Central memory CD8-positive, alpha-beta T cell (primary cell): ENCODE results near the gene ENDOV.
"Not testable (repeated sequence)": the region's sequence is repeated elsewhere in the genome, so short reads cannot be mapped to it uniquely, and the experiment has no call there.

ENCODE experiments used
- ATAC-seq: fragments of 150-1000 bp; cut with Tn5 transposase; replicated peaks from 2 replicates; pipeline ENCODE4 v1.10.0; 2022; ENCODE audit warnings: mild to moderate bottlenecking, moderate FRiP score, moderate number of reproducible peaks; ENCODE audit not compliant: poor library complexity, severe bottlenecking; ENCODE audit errors: extremely low read depth
- DNase-seq, 2 donors: peaks; one replicate each; pipeline ENCODE4 v3.0.0; 2021; ENCODE audit warnings: low spot score in 2 of 2
- H3K27ac Mint-ChIP-seq: one replicate; pipeline ENCODE4 v1.8.0; 2022; ENCODE audit warnings: low read depth, mild to moderate bottlenecking, moderate library complexity, mixed read lengths
- H3K27me3 Mint-ChIP-seq: one replicate; pipeline ENCODE4 v1.8.0; 2022; ENCODE audit warnings: mixed read lengths
- H3K36me3 Mint-ChIP-seq: one replicate; pipeline ENCODE4 v1.8.0; 2022; ENCODE audit warnings: mild to moderate bottlenecking, moderate library complexity, mixed read lengths; ENCODE audit not compliant: insufficient read depth
- H3K4me1 Mint-ChIP-seq: one replicate; pipeline ENCODE4 v1.8.0; 2022; ENCODE audit warnings: mixed read lengths
- H3K4me3 Mint-ChIP-seq: one replicate; pipeline ENCODE4 v1.8.0; 2022; ENCODE audit warnings: mild to moderate bottlenecking, moderate library complexity, mixed read lengths
- H3K9me3 Mint-ChIP-seq: one replicate; pipeline ENCODE4 v1.8.0; 2022; ENCODE audit warnings: mixed read lengths

The ENDOV gene

DNA sequence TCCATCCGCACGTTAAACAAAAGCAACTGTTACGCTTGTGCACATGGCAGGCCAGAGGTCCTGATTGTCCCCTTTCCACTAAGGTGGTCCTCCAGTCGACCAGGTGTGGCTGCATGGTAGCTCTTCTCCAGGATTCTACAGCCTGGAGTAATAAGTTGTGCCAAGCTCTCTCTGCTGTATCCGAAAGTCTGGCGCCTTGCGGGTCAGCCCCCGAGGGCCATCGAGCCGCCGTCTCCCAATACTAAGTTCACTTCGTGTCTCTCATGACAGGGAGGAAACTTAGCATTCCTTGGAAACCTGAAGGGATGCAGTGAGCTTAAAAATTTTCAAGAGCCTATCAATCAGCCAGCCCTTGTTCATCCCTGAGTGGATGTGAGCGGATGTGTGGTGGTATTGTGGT is 5.3 kb upstream of the ENDOV start:
- peaks cover 5% of the 10 kb centered on the region for H3K36me3 Mint-ChIP-seq
- DNase-seq: no peak

DNA sequence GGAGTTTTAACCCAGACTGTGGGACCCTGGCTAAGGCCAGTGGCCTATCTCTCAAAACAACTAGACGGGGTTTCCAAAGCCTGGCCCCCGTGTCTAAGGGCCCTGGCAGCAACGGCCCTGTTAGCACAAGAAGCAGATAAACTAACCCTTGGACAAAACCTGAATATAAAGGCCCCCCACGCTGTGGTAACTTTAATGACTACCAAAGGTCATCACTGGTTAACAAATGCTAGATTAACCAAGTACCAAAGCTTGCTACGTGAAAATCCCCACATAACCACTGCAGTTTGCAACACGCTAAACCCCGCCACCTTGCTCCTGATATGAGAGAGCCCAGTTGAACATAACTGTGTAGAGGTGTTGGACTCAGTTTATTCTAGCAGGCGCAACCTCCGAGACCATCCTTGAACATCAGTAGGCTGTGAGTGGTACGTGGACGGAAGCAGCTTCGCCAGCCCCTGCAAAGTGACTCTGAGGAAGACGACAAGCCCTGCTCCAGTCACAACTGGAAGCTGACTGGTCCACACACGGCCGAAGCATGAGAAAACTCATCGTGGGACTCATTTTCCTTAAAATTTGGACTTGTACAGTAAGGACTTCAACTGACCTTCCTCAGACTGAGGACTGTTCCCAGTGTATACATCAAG is 4.4 kb upstream of the ENDOV start:
- not testable (repeated sequence) for H3K36me3 Mint-ChIP-seq, H3K4me3 Mint-ChIP-seq, ATAC-seq, H3K9me3 Mint-ChIP-seq, DNase-seq, H3K27ac Mint-ChIP-seq, H3K4me1 Mint-ChIP-seq
- H3K27me3 Mint-ChIP-seq: peaks cover 19% of the 10 kb centered on the region

More for the DNA sequence above, 5.3 kb upstream of the ENDOV start:
- no peak for ATAC-seq
- H3K4me1 Mint-ChIP-seq: peaks cover 7% of the 10 kb centered on the region
- H3K4me3 Mint-ChIP-seq: no peak overlapping the region
- no peaks in the 10 kb centered on the region for H3K9me3 Mint-ChIP-seq
- H3K27me3 Mint-ChIP-seq: peaks cover 19% of the 10 kb centered on the region
- no peak overlapping the region for H3K27ac Mint-ChIP-seq

DNA sequence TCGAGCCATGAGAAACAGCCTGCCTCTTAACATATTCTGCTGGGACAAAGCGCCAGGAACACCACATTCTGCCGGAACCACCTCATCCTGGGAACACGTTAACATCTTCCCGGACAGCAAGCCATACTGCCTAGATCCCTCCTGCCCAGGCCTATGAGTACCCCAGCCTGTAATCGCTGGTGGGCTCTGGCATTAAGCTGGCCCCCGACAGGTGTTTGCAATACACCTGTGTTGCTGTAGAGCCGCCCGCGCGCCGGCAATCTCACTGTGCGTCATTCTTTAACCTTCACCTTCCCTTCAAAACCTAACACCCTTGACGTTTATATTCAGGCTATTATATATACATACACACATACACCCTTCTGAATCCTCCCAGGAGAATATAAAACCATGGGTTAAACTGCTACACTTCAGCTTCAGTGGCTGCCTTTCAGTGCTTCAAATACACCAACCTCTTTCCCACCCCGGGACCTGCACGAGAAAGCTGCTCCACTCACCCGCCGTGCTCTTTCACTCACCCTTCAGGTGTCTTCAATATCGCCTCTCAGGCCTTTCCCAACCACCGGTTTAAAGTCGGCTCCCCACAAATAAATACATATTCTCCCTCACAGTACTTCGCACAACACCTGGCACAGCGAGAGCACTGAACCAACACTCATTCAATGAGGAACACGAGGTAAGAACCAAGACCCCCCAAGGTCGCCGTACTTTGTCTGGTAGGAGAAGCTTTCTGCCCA is 1.0 kb upstream of the ENDOV start:
- DNase-seq (no peak), ATAC-seq (no peak)
- no peaks in the 10 kb centered on the region for H3K9me3 Mint-ChIP-seq
- peak overlapping the region; percentile 85 for H3K4me3 Mint-ChIP-seq
- H3K27ac Mint-ChIP-seq: peak overlapping the region; percentile 90
- peaks cover 12% of the 10 kb centered on the region for H3K36me3 Mint-ChIP-seq
- H3K27me3 Mint-ChIP-seq: peaks cover 19% of the 10 kb centered on the region
- H3K4me1 Mint-ChIP-seq: peaks cover 31% of the 10 kb centered on the region

DNA sequence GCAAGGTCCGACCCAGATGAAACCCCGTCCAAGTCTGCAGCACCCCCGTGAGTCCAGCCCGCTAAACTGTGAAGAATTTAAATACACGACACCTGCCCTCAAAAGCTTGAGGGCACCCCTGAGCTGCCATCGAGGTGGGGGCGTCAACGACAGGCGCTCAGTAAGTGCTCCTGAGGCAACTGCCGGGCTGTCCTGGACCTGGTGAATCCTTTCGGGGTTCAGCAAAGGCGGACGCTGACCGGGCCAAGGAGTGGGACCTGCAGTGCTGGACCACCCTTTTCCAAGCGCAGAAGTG is 512 bp upstream of the ENDOV start:
- ATAC-seq: peak; percentile 25

DNA sequence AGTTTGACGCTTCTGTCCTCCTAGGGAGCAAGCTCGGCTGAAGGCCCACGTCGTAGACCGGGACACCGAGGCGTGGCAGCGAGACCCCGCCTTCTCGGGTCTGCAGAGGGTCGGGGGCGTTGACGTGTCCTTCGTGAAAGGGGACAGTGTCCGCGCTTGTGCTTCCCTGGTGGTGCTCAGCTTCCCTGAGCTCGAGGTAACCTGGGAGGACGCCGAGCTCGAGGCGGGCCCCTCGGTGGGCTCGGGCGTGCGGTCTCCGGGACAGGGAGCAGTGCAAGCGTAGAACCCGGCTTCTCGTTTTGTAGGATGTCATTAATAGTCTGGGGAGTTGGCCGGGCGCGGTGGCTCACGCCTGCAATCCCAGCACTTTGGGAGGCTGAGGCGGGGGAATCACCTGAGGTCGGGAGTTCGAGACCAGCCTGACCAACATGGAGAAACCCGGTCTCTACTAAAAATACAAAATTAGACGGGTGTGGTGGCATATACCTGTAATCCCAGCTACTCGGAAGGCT is 715 bp downstream of the ENDOV start:
- H3K27me3 Mint-ChIP-seq: peaks cover 19% of the 10 kb centered on the region
- peaks cover 31% of the 10 kb centered on the region for H3K4me1 Mint-ChIP-seq
- peak overlapping the region; percentile 85 for H3K4me3 Mint-ChIP-seq
- H3K36me3 Mint-ChIP-seq: peaks cover 12% of the 10 kb centered on the region
- H3K27ac Mint-ChIP-seq: peak overlapping the region; percentile 90
- no peaks in the 10 kb centered on the region for H3K9me3 Mint-ChIP-seq
- no peak for DNase-seq
- ATAC-seq: no peak

More for the DNA sequence above, 512 bp upstream of the ENDOV start:
- DNase-seq: no peak
- Mint-ChIP-seq H3K9me3 (no peaks in the 10 kb centered on the region), H3K4me1 (peaks cover 31% of the 10 kb centered on the region), H3K27me3 (peaks cover 19% of the 10 kb centered on the region), H3K4me3 (peak overlapping the region; percentile 85), H3K36me3 (peaks cover 12% of the 10 kb centered on the region), H3K27ac (peak overlapping the region; percentile 90)

DNA sequence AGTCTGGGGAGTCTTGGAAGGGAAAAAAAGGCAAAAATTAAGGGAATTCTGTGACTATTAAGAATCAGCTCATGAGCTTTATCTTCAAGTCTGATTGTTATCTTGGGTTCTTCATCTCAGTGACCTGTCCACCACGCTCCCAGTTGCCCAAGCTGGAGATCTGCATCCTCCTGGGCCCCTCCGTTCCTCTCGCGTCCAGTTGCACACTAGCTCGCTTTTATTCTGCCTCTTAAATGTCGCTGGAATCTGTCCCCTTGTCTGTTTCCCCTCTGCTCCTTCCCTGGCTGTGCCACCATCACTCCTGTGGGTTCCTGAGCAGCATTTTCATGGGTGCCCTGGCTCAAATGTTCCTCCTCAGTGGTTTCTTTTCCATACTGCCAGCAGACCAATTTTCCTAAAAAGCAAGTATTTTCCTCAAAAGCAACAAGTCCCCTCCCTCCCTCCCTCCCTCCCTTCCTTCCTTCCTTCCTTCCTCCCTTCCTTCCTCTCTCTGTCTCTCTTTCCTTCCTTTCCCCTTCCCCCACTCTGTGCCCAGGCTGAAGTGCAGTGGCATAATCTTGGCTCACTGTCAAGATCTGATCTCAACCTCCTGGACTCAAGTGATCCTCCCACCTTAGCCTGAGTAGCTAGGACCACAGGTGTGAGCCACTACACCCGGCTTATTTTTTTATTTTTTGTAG is 1.4 kb downstream of the ENDOV start:
- no peaks in the 10 kb centered on the region for H3K9me3 Mint-ChIP-seq
- peak overlapping the region; percentile 90 for H3K27ac Mint-ChIP-seq
- ATAC-seq: no peak
- H3K4me3 Mint-ChIP-seq: peak overlapping the region; percentile 85
- H3K4me1 Mint-ChIP-seq: peaks cover 31% of the 10 kb centered on the region
- DNase-seq: no peak
- peaks cover 19% of the 10 kb centered on the region for H3K27me3 Mint-ChIP-seq
- H3K36me3 Mint-ChIP-seq: peaks cover 12% of the 10 kb centered on the region

DNA sequence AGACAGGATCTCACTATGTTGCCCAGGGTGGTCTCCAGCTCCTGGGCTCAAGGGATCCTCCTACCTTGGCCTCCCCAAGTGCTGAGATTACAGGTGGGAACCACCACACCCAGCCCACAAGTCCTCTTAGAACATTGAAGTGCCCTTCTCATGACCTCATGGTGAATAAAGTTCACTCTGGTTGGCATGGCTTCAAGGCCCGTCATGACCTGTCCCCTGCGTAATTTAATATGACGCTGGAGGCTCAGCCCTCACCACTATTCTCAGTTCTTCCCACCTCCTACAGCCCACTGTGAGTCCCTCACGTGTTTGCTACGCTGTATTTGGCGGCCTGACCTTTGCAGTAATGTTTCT is 1.9 kb downstream of the ENDOV start:
- H3K9me3 Mint-ChIP-seq: no peaks in the 10 kb centered on the region
- peak overlapping the region; percentile 85 for H3K4me3 Mint-ChIP-seq
- no peak for ATAC-seq
- H3K27ac Mint-ChIP-seq: peak overlapping the region; percentile 90
- no peak for DNase-seq
- peaks cover 19% of the 10 kb centered on the region for H3K27me3 Mint-ChIP-seq
- peaks cover 12% of the 10 kb centered on the region for H3K36me3 Mint-ChIP-seq
- H3K4me1 Mint-ChIP-seq: peaks cover 31% of the 10 kb centered on the region

DNA sequence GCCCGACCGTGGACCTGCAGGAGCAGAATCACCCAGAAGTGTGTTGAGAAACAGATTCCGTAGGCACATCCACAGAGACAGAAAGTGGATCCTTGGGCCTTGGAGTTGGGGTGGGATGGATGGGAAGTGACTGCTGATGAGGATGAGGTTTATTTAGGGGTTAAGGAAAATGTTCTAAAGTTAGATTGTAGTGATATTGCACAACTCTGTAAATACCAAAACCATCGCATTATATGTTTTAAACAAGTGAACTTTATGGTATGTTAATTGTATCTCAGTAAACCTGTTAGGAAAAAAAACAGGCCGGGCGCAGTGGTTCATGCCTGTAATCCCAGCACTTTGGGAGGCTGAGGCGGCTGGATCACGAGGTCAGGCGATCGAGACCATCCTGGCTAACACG is 3.6 kb downstream of the ENDOV start:
- Mint-ChIP-seq H3K27me3 (peaks cover 11% of the 10 kb centered on the region), H3K4me1 (peaks cover 31% of the 10 kb centered on the region), H3K36me3 (peaks cover 12% of the 10 kb centered on the region), H3K9me3 (no peaks in the 10 kb centered on the region), H3K4me3 (no peak overlapping the region), H3K27ac (no peak overlapping the region)
- DNase-seq (no peak), ATAC-seq (no peak)

DNA sequence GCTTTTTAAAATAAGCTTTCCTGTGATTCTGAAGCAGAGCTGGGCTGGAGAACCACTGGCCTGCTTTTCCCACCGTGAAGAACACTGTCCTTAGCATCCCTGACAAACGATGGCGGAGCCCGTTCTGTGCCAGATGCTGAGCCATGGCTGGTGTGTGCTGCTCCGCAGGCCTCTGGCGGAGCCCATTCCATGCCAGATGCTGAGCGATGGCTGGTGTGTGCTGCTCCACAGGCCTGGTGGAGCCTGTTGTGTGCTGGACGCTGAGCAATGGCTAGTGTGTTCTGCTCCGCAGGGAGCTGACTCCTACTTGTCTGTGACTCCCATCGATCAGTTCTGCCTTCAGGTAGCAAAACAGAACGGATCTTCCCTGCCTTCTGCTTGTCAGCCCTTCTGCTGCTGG is 4.3 kb downstream of the ENDOV start:
- peaks cover 10% of the 10 kb centered on the region for H3K36me3 Mint-ChIP-seq
- H3K27me3 Mint-ChIP-seq: peaks cover 4% of the 10 kb centered on the region
- H3K4me1 Mint-ChIP-seq: peaks cover 33% of the 10 kb centered on the region
- no peaks in the 10 kb centered on the region for H3K9me3 Mint-ChIP-seq
- ATAC-seq (no peak), DNase-seq (no peak)
- H3K4me3 Mint-ChIP-seq: no peak overlapping the region
- no peak overlapping the region for H3K27ac Mint-ChIP-seq

DNA sequence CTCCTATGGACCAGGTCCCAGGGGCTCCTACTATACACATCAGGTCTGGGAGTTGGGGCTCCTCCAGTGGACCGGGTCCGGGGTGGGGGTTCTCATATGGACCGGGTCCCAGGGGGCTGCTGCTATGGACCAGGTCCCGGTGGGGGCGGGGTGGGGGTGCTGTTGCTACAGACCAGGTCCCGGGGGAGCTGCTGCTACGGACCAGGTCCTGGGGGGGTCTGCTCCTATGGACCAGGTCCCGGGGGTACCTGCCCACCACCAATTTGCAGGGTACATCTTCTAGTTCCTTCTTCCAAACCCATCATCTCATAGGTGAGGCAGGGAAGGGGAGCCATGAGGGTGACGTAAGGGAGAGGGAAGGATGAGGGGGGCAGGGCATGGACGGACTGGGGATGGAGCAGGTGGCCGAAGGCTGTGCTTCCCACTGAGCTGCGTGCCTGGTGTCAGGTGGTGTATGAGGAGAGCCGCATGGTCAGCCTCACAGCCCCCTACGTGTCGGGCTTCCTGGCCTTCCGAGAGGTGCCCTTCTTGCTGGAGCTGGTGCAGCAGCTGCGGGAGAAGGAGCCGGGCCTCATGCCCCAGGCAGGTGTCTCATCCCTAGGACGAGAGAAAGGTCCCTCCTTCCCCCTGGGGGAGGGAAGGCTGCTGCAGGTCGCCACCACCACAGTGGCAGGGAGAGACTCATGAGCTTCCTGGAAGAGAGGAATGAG is 6.6 kb downstream of the ENDOV start:
- Mint-ChIP-seq H3K36me3 (peaks cover 2% of the 10 kb centered on the region), H3K27ac (no peak overlapping the region), H3K27me3 (no peaks in the 10 kb centered on the region), H3K4me3 (no peak overlapping the region), H3K9me3 (no peaks in the 10 kb centered on the region), H3K4me1 (peaks cover 24% of the 10 kb centered on the region)
- DNase-seq (no peak), ATAC-seq (no peak)

DNA sequence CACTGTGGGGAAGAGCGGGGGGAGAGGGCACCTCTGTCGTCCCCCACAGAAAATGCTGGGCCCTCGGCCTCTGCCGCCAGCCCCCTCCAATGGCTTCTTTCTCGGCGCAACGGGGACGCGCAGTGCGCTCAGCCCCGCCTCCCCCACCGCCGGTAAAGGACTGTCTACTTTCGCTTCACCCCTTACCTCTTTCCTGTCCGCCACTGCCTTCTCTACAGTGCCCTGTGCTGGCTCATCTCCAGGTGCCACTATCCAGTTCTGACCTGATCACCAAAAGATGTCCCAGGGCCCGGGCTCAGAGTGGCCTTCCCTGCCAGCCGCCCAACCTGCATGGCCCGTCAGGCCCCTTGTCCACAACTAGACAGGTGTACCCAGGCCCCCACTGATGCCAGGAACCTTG is 7.3 kb downstream of the ENDOV start:
- Mint-ChIP-seq H3K9me3 (no peaks in the 10 kb centered on the region), H3K27ac (no peak overlapping the region), H3K4me3 (no peak overlapping the region), H3K36me3 (no peaks in the 10 kb centered on the region), H3K4me1 (peaks cover 22% of the 10 kb centered on the region), H3K27me3 (no peaks in the 10 kb centered on the region)
- ATAC-seq (no peak), DNase-seq (no peak)

DNA sequence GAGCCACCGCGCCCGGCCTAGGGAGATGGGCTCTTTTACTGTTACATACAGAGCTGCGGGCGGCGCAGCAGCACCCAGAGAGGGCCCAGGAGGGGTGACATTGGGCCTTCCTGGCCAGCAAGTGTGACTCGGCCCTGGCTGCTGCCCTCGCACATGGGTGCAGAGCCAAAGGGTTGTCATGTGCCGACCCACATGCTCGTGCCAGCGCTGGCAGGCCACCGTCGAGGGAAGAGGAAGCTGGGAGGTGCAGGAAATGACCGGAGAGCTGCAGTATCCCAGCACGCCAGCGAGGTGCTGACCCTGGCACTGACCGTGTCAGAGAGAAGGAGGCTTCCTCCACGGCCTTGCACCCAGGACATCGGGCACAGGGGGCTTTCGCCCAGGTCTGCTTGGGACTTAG is 8.0 kb downstream of the ENDOV start:
- H3K4me1 Mint-ChIP-seq: peaks cover 15% of the 10 kb centered on the region
- ATAC-seq (no peak), DNase-seq (no peak)
- H3K27me3 Mint-ChIP-seq: no peaks in the 10 kb centered on the region
- H3K9me3 Mint-ChIP-seq: no peaks in the 10 kb centered on the region
- no peak overlapping the region for H3K27ac Mint-ChIP-seq
- no peaks in the 10 kb centered on the region for H3K36me3 Mint-ChIP-seq
- no peak overlapping the region for H3K4me3 Mint-ChIP-seq
